Measurements from ENCODE around the gene GNAL.
"Not testable (repeated sequence)": the region's sequence is repeated elsewhere in the genome, so short reads cannot be mapped to it uniquely, and the experiment has no call there.

The GNAL gene

GRCh38 chr18:11888726-11889125 lies 199.7 kb downstream of the GNAL start:
- H3K27me3 Mint-ChIP-seq, result no peaks in the 10 kb centered on the region
- intact Hi-C loops (cut with micrococcal nuclease), result no loop called here
- H3K4me3 Mint-ChIP-seq, result no peak overlapping the region
- H3K4me1 Mint-ChIP-seq (ENCODE audit: low read depth), result peaks cover 54% of the 10 kb centered on the region
- no peak overlapping the region for H3K27ac Mint-ChIP-seq
- no peaks in the 10 kb centered on the region for H3K9me3 Mint-ChIP-seq
- peaks cover 71% of the 10 kb centered on the region for H3K36me3 Mint-ChIP-seq (ENCODE audit: low read depth)

DNA sequence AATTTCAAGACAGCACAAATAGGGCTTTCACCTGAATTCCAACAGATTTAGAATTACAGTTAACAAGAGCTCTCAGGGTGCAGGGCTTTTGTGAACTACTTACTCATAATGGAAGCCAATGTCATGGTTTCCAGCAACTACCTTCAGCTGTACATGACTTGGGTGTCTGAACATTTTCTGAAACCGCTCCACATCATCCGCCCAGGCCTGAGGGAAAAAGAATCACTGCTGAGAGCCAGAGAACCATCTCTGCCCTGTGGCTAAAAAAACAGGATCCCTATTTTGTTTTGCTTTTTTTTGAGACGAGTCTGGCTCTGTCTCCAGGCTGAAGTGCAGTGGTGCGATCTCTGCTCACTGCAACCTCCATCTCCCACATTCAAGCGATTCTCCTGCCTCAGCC lies 200.2 kb downstream of the GNAL start:
- H3K4me1 Mint-ChIP-seq (ENCODE audit: low read depth), result peaks cover 53% of the 10 kb centered on the region
- H3K36me3 Mint-ChIP-seq (ENCODE audit: low read depth), result peaks cover 69% of the 10 kb centered on the region
- H3K4me3 Mint-ChIP-seq, result no peak overlapping the region
- no peak overlapping the region for H3K27ac Mint-ChIP-seq
- intact Hi-C loops (cut with micrococcal nuclease), result no loop called here
- no peaks in the 10 kb centered on the region for H3K27me3 Mint-ChIP-seq
- no peaks in the 10 kb centered on the region for H3K9me3 Mint-ChIP-seq

GRCh38 chr18:11891737-11892136 lies 202.7 kb downstream of the GNAL start:
- intact Hi-C loops (cut with micrococcal nuclease), result loop anchor here (5.0 kb wide), 1 partner anchor 34 kb away; no protein-coding TSS in a partner anchor
- Mint-ChIP-seq H3K27ac (no peak overlapping the region), H3K36me3 (ENCODE audit: low read depth) (peaks cover 76% of the 10 kb centered on the region), H3K4me3 (no peak overlapping the region), H3K4me1 (ENCODE audit: low read depth) (peaks cover 47% of the 10 kb centered on the region), H3K9me3 (no peaks in the 10 kb centered on the region), H3K27me3 (no peaks in the 10 kb centered on the region)

DNA sequence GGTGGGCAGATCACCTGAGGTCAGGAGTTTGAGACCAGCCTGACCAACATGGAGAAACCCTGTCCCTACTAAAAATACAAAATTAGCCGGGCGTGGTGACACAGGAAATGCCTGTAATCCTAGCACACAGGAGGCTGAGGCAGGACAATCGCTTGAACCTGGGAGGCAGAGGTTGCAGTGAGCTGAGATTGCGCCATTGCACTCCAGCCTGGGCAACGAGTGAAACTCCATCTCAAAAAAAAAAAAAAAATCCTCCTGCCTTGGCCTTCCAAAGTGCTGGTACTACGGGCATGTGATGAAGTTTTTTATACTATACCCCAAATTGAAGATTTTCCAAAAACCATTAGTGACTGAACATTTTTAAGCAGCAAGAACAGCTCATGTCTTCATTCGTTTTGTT lies 203.4 kb downstream of the GNAL start:
- H3K27me3 Mint-ChIP-seq, H3K4me3 Mint-ChIP-seq, H3K9me3 Mint-ChIP-seq: not testable (repeated sequence)
- intact Hi-C loops (cut with micrococcal nuclease), result loop anchor here (5.0 kb wide), 1 partner anchor 35 kb away; no protein-coding TSS in a partner anchor
- H3K27ac Mint-ChIP-seq, result peak overlapping the region; percentile 79
- peaks cover 76% of the 10 kb centered on the region for H3K36me3 Mint-ChIP-seq (ENCODE audit: low read depth)
- peaks cover 41% of the 10 kb centered on the region for H3K4me1 Mint-ChIP-seq (ENCODE audit: low read depth)

GRCh38 chr18:11897781-11898180 lies 208.7 kb downstream of the GNAL start:
- Mint-ChIP-seq H3K4me3 (no peak overlapping the region), H3K4me1 (ENCODE audit: low read depth) (peaks cover 29% of the 10 kb centered on the region), H3K27ac (no peak overlapping the region), H3K27me3 (no peaks in the 10 kb centered on the region), H3K9me3 (no peaks in the 10 kb centered on the region), H3K36me3 (ENCODE audit: low read depth) (peaks cover 74% of the 10 kb centered on the region)
- intact Hi-C loops (cut with micrococcal nuclease), result no loop called here

GRCh38 chr18:11899063-11899462 lies 210.0 kb downstream of the GNAL start:
- intact Hi-C loops (cut with micrococcal nuclease), result no loop called here
- H3K4me3 Mint-ChIP-seq, result no peak overlapping the region
- peaks cover 80% of the 10 kb centered on the region for H3K36me3 Mint-ChIP-seq (ENCODE audit: low read depth)
- peaks cover 19% of the 10 kb centered on the region for H3K4me1 Mint-ChIP-seq (ENCODE audit: low read depth)
- no peak overlapping the region for H3K27ac Mint-ChIP-seq
- no peaks in the 10 kb centered on the region for H3K9me3 Mint-ChIP-seq
- no peaks in the 10 kb centered on the region for H3K27me3 Mint-ChIP-seq

DNA sequence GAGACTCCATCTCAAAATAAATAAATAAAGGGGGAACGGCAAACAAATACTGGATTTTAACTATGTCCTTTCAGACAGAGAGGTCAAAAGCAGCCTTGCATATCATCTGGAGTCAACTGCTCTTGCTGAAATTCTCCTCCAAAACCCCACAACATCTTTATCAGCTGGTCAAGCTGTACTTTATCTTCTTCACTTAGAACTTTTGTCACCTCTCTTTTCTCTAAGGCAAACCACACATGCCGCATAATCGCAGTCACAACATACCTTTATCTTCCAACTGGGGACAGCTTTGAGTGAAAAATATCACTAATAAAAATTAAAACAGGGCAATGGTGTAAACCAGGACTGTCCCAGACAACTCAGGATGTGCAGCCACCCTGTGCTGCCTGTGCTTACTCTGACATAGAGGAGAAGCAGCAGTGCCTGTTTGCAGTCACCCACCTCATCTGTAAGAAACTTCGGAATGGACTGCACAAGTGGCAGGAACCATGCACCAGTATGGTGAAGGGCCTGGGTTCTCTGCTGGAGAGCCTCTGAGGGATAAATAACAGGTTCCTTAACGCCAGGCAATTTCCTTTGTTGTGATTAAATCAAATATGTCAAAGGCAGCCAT lies 212.9 kb downstream of the GNAL start:
- H3K36me3 Mint-ChIP-seq (ENCODE audit: low read depth), result peaks cover 75% of the 10 kb centered on the region
- no peak overlapping the region for H3K27ac Mint-ChIP-seq
- intact Hi-C loops (cut with micrococcal nuclease), result no loop called here
- no peaks in the 10 kb centered on the region for H3K27me3 Mint-ChIP-seq
- no peaks in the 10 kb centered on the region for H3K9me3 Mint-ChIP-seq
- peaks cover 12% of the 10 kb centered on the region for H3K4me1 Mint-ChIP-seq (ENCODE audit: low read depth)
- H3K4me3 Mint-ChIP-seq, result no peak overlapping the region

DNA sequence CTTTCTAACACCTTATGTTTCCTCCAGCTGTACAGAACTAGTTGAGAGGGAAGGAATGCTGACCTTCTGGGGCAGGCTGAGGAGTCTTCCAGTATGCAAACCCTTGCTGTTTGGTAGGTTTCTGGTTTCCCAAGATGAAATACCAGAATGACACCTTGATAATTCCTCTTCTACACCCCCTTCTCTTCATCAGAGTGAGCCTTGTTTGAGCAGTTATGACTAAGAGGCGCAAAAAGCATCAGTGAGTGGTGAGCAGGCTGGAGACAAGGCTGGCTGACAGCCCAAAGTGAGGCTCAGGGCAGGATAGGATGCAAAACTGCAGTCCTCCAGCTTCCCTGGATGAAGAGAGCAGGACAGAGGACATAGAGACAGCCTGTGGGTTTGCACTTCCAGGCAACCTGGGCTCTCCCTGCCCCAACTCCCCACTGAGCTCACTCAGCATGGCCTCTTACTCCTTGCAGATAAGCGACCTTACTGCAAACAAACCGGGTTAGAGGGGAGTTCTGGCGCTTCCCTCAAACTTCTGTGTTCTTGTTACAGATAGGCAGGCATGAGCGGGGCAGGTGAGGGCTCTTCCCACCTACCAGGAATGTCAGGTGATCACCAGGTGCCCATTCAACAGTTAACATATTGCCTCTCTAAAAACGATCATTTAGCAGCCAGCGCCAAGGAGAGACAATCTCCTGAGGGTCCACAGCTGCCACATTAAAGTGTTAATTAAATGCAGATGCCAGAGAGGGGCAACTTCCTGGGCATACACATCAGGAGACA lies 213.6 kb downstream of the GNAL start:
- peaks cover 20% of the 10 kb centered on the region for H3K4me1 Mint-ChIP-seq (ENCODE audit: low read depth)
- H3K27ac Mint-ChIP-seq, result no peak overlapping the region
- H3K27me3 Mint-ChIP-seq, result no peaks in the 10 kb centered on the region
- no peaks in the 10 kb centered on the region for H3K9me3 Mint-ChIP-seq
- intact Hi-C loops (cut with micrococcal nuclease), result no loop called here
- H3K36me3 Mint-ChIP-seq (ENCODE audit: low read depth), result peaks cover 68% of the 10 kb centered on the region
- H3K4me3 Mint-ChIP-seq, result no peak overlapping the region

DNA sequence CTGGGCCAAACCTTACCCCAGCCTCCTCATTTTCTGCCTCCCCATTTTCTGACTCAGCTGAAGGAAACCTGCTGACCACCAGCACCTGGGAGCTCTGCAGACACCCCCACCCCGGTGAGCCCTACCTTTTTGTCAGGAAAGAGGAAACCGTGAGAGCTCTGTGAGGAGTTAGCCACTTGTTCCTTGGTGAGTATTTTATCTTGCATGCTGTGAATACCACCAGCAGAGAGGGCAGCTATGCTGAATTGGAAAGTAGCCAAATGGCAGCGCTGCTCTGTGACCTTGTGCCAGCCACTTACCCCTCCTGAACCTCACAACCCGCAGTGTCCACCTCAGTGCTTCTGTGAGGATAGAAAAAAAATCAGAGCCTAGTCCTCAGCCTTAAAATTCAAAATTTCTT lies 216.5 kb downstream of the GNAL start:
- H3K27me3 Mint-ChIP-seq, result no peaks in the 10 kb centered on the region
- peaks cover 59% of the 10 kb centered on the region for H3K36me3 Mint-ChIP-seq (ENCODE audit: low read depth)
- H3K27ac Mint-ChIP-seq, result no peak overlapping the region
- no peaks in the 10 kb centered on the region for H3K9me3 Mint-ChIP-seq
- H3K4me1 Mint-ChIP-seq (ENCODE audit: low read depth), result peaks cover 22% of the 10 kb centered on the region
- intact Hi-C loops (cut with micrococcal nuclease), result no loop called here
- no peak overlapping the region for H3K4me3 Mint-ChIP-seq

GRCh38 chr18:11906176-11906575 lies 217.1 kb downstream of the GNAL start:
- no peak overlapping the region for H3K27ac Mint-ChIP-seq
- H3K9me3 Mint-ChIP-seq, result no peaks in the 10 kb centered on the region
- no peaks in the 10 kb centered on the region for H3K27me3 Mint-ChIP-seq
- peaks cover 59% of the 10 kb centered on the region for H3K36me3 Mint-ChIP-seq (ENCODE audit: low read depth)
- no peak overlapping the region for H3K4me3 Mint-ChIP-seq
- intact Hi-C loops (cut with micrococcal nuclease), result no loop called here
- peaks cover 22% of the 10 kb centered on the region for H3K4me1 Mint-ChIP-seq (ENCODE audit: low read depth)

- intact Hi-C loops (cut with micrococcal nuclease), result no loop called here
- peaks cover 50% of the 10 kb centered on the region for H3K36me3 Mint-ChIP-seq (ENCODE audit: low read depth)
- peak overlapping the region; percentile 89 for H3K4me3 Mint-ChIP-seq
- H3K9me3 Mint-ChIP-seq, result no peaks in the 10 kb centered on the region
- peaks cover 22% of the 10 kb centered on the region for H3K4me1 Mint-ChIP-seq (ENCODE audit: low read depth)
- no peaks in the 10 kb centered on the region for H3K27me3 Mint-ChIP-seq
- peak overlapping the region; percentile 97 for H3K27ac Mint-ChIP-seq
These were observed 218.1 kb downstream of the GNAL start for GRCh38 chr18:11906926-11907874.

DNA sequence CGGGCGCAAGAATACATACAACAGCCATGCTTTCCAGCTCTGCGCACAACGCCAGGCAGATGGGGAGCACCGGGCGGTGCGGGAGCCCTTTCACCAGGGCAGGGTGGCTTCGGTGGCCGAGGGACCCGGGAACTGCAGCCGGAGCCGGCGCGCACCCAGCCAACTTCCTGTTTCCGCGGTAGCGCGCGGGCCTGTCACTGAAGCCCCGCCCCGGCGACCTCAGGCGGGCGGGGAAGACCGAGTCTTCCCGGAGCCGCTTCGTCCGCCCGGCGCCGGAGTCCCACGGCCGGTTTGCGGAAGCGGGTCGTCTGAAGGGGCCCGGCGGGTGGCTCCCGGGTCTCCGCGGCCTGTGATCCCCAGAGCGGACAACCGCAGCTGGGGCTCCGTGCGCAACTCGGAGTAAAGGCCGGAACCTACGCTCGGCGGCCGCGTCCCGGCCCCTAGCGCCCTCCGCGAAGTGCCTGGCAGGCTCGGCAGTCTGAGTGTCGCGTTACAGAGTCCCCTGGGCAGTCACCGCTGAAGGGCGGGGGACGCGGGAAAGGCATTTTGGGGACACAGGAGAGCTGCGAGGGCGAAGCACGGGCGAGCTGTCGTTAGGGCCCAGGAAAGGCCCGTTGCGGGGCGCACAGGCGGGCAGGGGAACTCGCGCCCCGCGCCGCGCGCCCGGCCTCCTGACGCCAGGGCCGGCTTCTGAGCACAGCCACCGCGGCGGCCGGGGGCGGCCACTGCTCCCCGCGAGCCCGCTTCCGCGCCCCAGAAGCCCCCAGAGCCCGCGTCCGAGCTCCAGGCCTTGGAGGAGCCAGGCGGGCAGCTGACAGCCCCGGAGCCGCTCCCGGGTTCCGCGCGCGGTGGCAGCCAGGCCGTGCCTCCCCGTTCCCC lies 219.4 kb downstream of the GNAL start, which contains the start of gene MPPE1:
Gene MPPE1, minus strand, starts transcription at position 136 of the 879 bp plus-strand sequence. CDS start 11,053 bp downstream, outside the sequence.
- Mint-ChIP-seq H3K9me3 (no peaks in the 10 kb centered on the region), H3K36me3 (ENCODE audit: low read depth) (peaks cover 38% of the 10 kb centered on the region), H3K27me3 (no peaks in the 10 kb centered on the region), H3K4me3 (peak within 1 kb of the TSS; percentile 89), H3K4me1 (ENCODE audit: low read depth) (peaks cover 22% of the 10 kb centered on the region), H3K27ac (peak within 1 kb of the TSS; percentile 97)
- intact Hi-C loops (cut with micrococcal nuclease), result loop anchor here (2.0 kb wide), 2 partner anchors 58 to 78 kb away; partner anchors contain the start of gene CHMP1B

DNA sequence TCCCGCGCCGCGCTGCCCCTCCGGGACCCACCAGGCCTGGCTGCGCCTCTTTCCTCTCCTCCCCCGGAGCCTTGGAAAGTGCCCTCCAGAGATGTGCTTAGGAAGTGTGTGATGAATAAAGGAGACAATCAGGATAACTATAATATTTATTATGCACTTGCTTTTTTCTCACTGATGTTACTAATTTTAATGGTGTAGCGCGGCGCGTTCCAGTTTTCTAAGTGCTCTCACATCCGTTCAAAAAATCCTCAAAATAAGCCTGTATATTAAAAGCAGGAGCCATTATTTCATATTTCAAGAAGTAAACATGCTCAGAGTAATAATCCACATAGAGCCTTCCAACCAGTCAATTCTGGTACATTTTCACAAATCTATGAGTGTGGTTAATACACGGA lies 220.0 kb downstream of the GNAL start:
- Mint-ChIP-seq H3K36me3 (ENCODE audit: low read depth) (peaks cover 31% of the 10 kb centered on the region), H3K4me1 (ENCODE audit: low read depth) (peaks cover 19% of the 10 kb centered on the region), H3K27ac (peak overlapping the region; percentile 97), H3K9me3 (no peaks in the 10 kb centered on the region), H3K27me3 (no peaks in the 10 kb centered on the region), H3K4me3 (peak overlapping the region; percentile 89)
- intact Hi-C loops (cut with micrococcal nuclease), result loop anchor here (2.0 kb wide), 2 partner anchors 58 to 78 kb away; partner anchors contain the start of gene CHMP1B

Data from dendritic cell treated with granulocyte-macrophage colony-stimulating factor and Interleukin-4, amounts not matched to agents 40 ng/mL and 50 ng/mL, for 4 days (primary cell).